HG03571 (cell line): ENCODE results near the gene ATP2C1.

Experiments
- ATAC-seq: cut with Tn5 transposase; IDR thresholded peaks from one replicate; pipeline ENCODE4 v1.9.1; 2021; ENCODE audit not compliant: unreplicated experiment

ATP2C1 gene

GRCh38 chr3:130894130-130894985, 474 bp downstream of the ATP2C1 start:
- no peak for ATAC-seq

- ATAC-seq = no peak
These were observed 1.0 kb downstream of the ATP2C1 start for GRCh38 chr3:130894986-130895280.

- ATAC-seq = no peak
These were observed 2.0 kb downstream of the ATP2C1 start for GRCh38 chr3:130895690-130896488.

GRCh38 chr3:130897316-130897715, 3.4 kb downstream of the ATP2C1 start:
- ATAC-seq = no peak

GRCh38 chr3:130900959-130901358, 7.1 kb downstream of the ATP2C1 start:
- ATAC-seq = peak; percentile 48

GRCh38 chr3:130901463-130902204, 7.8 kb downstream of the ATP2C1 start:
- no peak for ATAC-seq

- no peak for ATAC-seq
These were observed 9.6 kb downstream of the ATP2C1 start for GRCh38 chr3:130903412-130903908.

- no peak for ATAC-seq
These were observed 10.6 kb downstream of the ATP2C1 start for GRCh38 chr3:130904491-130904890.

- ATAC-seq = no peak
These were observed 11.7 kb downstream of the ATP2C1 start for GRCh38 chr3:130905551-130905950.

GRCh38 chr3:130906374-130906995, 12.6 kb downstream of the ATP2C1 start:
- ATAC-seq = no peak

GRCh38 chr3:130907500-130907899, 13.6 kb downstream of the ATP2C1 start:
- no peak for ATAC-seq

- ATAC-seq = no peak
These were observed 14.1 kb downstream of the ATP2C1 start for GRCh38 chr3:130907966-130908365.

- no peak for ATAC-seq
These were observed 21.8 kb downstream of the ATP2C1 start for GRCh38 chr3:130915567-130916292.

GRCh38 chr3:130916507-130917167, 22.8 kb downstream of the ATP2C1 start:
- ATAC-seq = peak; percentile 54

GRCh38 chr3:130918328-130918727, 24.4 kb downstream of the ATP2C1 start:
- no peak for ATAC-seq

- peak; percentile 61 for ATAC-seq
These were observed 31.7 kb downstream of the ATP2C1 start for GRCh38 chr3:130925628-130926027.

- ATAC-seq = no peak
These were observed 32.6 kb downstream of the ATP2C1 start for GRCh38 chr3:130926504-130926903.

- ATAC-seq = no peak
These were observed 35.9 kb downstream of the ATP2C1 start for GRCh38 chr3:130929804-130930203.

GRCh38 chr3:130932979-130933378, 39.1 kb downstream of the ATP2C1 start:
- ATAC-seq = no peak
